Neural cell (in vitro differentiated cells): ENCODE measurements around the gene ITGA3. TPM values are rescaled to one million over a fixed set of nuclear protein-coding genes. Genes with fewer than 3 reads are reported as not detected.

ENCODE experiments used
- H2AFZ ChIP-seq: fragments of 200-600, 300-800 bp; sonication (generic), shearing (Covaris generic); 2 replicates; pipeline ENCODE4 v1.6.0; 2014; ENCODE audit warnings: low read depth, mild to moderate bottlenecking, antibody characterized with exemption, low read length, moderate library complexity
- H3F3A ChIP-seq: fragments of 200-600 bp; shearing (Covaris generic); 2 replicates; pipeline ENCODE4 v1.6.1; 2016; ENCODE audit warnings: mild to moderate bottlenecking, moderate library complexity, mixed read lengths, antibody characterized with exemption, low read length; ENCODE audit not compliant: insufficient read depth, poor library complexity, severe bottlenecking
- H3K27ac ChIP-seq: fragments of 200-600, 300-800 bp; sonication (generic), shearing (Covaris generic); 2 replicates; pipeline ENCODE4 v1.5.1; 2014; ENCODE audit warnings: mild to moderate bottlenecking, low read length, moderate library complexity
- H3K27me3 ChIP-seq: fragments of 300-800, 200-600 bp; sonication (generic), shearing (Covaris generic); 2 replicates; pipeline ENCODE4 v1.6.0; 2014; ENCODE audit warnings: mild to moderate bottlenecking, low read depth, low read length, moderate library complexity; ENCODE audit not compliant: insufficient read depth
- H3K36me3 ChIP-seq: fragments of 300-800, 200-600 bp; sonication (generic), shearing (Covaris generic); 2 replicates; pipeline ENCODE4 v1.5.1; 2014; ENCODE audit warnings: mild to moderate bottlenecking, antibody characterized with exemption, low read length, moderate library complexity; ENCODE audit not compliant: insufficient read depth
- H3K4me2 ChIP-seq: fragments of 300-800, 200-600 bp; sonication (generic), shearing (Covaris generic); 2 replicates; pipeline ENCODE4 v1.6.0; 2014; ENCODE audit warnings: mild to moderate bottlenecking, low read length
- H3K4me3 ChIP-seq: fragments of 300-800, 200-600 bp; sonication (generic), shearing (Covaris generic); 2 replicates; pipeline ENCODE4 v1.5.1; 2014; ENCODE audit warnings: mild to moderate bottlenecking, low read length, moderate library complexity
- H3K79me2 ChIP-seq: fragments of 200-600 bp; shearing (Covaris generic); replicated peaks from 2 replicates; pipeline ENCODE4 v1.6.0; 2014; ENCODE audit warnings: mild to moderate bottlenecking, low read length, moderate library complexity; ENCODE audit not compliant: insufficient read depth
- H3K9ac ChIP-seq: fragments of 300-800, 200-600 bp; sonication (generic), shearing (Covaris generic); 2 replicates; pipeline ENCODE4 v1.6.1; 2016; ENCODE audit warnings: mild to moderate bottlenecking, low read length, mixed read lengths
- H3K9me2 ChIP-seq: fragments of 200-600 bp; shearing (Covaris generic); 2 replicates; pipeline ENCODE4 v1.6.1; 2016; ENCODE audit warnings: mild to moderate bottlenecking, low read length, mixed read lengths; ENCODE audit not compliant: insufficient read depth
- H3K9me3 ChIP-seq: fragments of 200-600, 300-800 bp; sonication (generic), shearing (Covaris generic); 2 replicates; pipeline ENCODE4 v1.6.1; 2016; ENCODE audit warnings: mild to moderate bottlenecking, mixed run types, low read length, moderate library complexity, mixed read lengths
- H4K20me1 ChIP-seq: fragments of 200-600 bp; shearing (Covaris generic); 2 replicates; pipeline ENCODE4 v1.6.1; 2016; ENCODE audit warnings: mild to moderate bottlenecking, mixed run types; ENCODE audit not compliant: insufficient read depth
- CTCF ChIP-seq: fragments of 450-650 bp; IDR thresholded peaks from 2 replicates; pipeline ENCODE4 v1.5.1; 2014; ENCODE audit warnings: antibody characterized with exemption, mild to moderate bottlenecking, moderate library complexity; ENCODE audit not compliant: poor library complexity, severe bottlenecking
- EP300 ChIP-seq: fragments of 450-650 bp; conservative IDR thresholded peaks from 2 replicates; pipeline ENCODE4 v1.6.1; 2014; ENCODE audit warnings: antibody characterized with exemption, mild to moderate bottlenecking, moderate library complexity; ENCODE audit not compliant: poor library complexity, severe bottlenecking
- EZH2 ChIP-seq: fragments of 200-600, 300-800 bp; shearing (Covaris generic), sonication (generic); IDR thresholded peaks from 2 replicates; pipeline ENCODE4 v1.6.1; 2014; ENCODE audit warnings: antibody characterized with exemption, low read length, borderline replicate concordance, mild to moderate bottlenecking; ENCODE audit not compliant: insufficient read depth, poor library complexity, severe bottlenecking
- MXI1 ChIP-seq: fragments of 450-650 bp; conservative IDR thresholded peaks from 2 replicates; pipeline ENCODE4 v1.6.1; 2014; ENCODE audit warnings: antibody characterized with exemption, mild to moderate bottlenecking; ENCODE audit not compliant: poor library complexity, severe bottlenecking
- POLR2AphosphoS5 ChIP-seq: IDR thresholded peaks from 2 replicates; pipeline ENCODE4 v1.6.1; 2012
- RAD21 ChIP-seq: fragments of 450-650 bp; conservative IDR thresholded peaks from 2 replicates; pipeline ENCODE4 v1.6.1; 2014; ENCODE audit warnings: antibody characterized with exemption, mild to moderate bottlenecking, moderate library complexity
- SMC3 ChIP-seq: fragments of 450-650 bp; conservative IDR thresholded peaks from 2 replicates; pipeline ENCODE4 v1.6.1; 2014; ENCODE audit warnings: antibody characterized with exemption, mild to moderate bottlenecking, moderate library complexity; ENCODE audit not compliant: poor library complexity
- TAF1 ChIP-seq: IDR thresholded peaks from 2 replicates; pipeline ENCODE4 v1.6.1; 2012; ENCODE audit warnings: low read depth
- polyA plus RNA-seq: library from polyadenylated mRNA; depleted of rRNA; stranded (reverse); fragments of >200 nt; gene quantifications from 2 replicates; pipeline ENCODE4 v1.2.3, GENCODE V29; 2014
- TF ChIP-seq, protein P1 (sequence below): IDR thresholded peaks from 2 replicates; pipeline ENCODE4 v1.6.1; 2012; ENCODE audit warnings: borderline replicate concordance

Gene ITGA3
- polyA plus RNA-seq, 1 donor from 2014 or later, result 33.0 TPM

GRCh38 chr17:50112694-50113093 is 56.8 kb downstream of the ITGA3 start:
- H3K9me2 ChIP-seq, result no peaks in the 10 kb centered on the region
- H2AFZ ChIP-seq, result no peak overlapping the region
- H3K9ac ChIP-seq, result no peak overlapping the region
- H3F3A ChIP-seq, result no peaks in the 10 kb centered on the region
- peaks cover 7% of the 10 kb centered on the region for H3K36me3 ChIP-seq
- H4K20me1 ChIP-seq, result no peaks in the 10 kb centered on the region
- no peak overlapping the region for H3K4me2 ChIP-seq
- H3K27ac ChIP-seq, result no peak overlapping the region
- TF ChIP-seq POLR2AphosphoS5 (no peak), SMC3 (no peak), EP300 (no peak), CTCF (no peak), RAD21 (no peak)
- H3K4me3 ChIP-seq, result no peak overlapping the region
- no peaks in the 10 kb centered on the region for H3K27me3 ChIP-seq
- no peaks in the 10 kb centered on the region for H3K9me3 ChIP-seq
- no peaks in the 10 kb centered on the region for H3K79me2 ChIP-seq

GRCh38 chr17:50113624-50114320 is 57.9 kb downstream of the ITGA3 start:
- H3K27me3 ChIP-seq, result no peaks in the 10 kb centered on the region
- H2AFZ ChIP-seq, result no peak overlapping the region
- TF ChIP-seq, protein P1, sequence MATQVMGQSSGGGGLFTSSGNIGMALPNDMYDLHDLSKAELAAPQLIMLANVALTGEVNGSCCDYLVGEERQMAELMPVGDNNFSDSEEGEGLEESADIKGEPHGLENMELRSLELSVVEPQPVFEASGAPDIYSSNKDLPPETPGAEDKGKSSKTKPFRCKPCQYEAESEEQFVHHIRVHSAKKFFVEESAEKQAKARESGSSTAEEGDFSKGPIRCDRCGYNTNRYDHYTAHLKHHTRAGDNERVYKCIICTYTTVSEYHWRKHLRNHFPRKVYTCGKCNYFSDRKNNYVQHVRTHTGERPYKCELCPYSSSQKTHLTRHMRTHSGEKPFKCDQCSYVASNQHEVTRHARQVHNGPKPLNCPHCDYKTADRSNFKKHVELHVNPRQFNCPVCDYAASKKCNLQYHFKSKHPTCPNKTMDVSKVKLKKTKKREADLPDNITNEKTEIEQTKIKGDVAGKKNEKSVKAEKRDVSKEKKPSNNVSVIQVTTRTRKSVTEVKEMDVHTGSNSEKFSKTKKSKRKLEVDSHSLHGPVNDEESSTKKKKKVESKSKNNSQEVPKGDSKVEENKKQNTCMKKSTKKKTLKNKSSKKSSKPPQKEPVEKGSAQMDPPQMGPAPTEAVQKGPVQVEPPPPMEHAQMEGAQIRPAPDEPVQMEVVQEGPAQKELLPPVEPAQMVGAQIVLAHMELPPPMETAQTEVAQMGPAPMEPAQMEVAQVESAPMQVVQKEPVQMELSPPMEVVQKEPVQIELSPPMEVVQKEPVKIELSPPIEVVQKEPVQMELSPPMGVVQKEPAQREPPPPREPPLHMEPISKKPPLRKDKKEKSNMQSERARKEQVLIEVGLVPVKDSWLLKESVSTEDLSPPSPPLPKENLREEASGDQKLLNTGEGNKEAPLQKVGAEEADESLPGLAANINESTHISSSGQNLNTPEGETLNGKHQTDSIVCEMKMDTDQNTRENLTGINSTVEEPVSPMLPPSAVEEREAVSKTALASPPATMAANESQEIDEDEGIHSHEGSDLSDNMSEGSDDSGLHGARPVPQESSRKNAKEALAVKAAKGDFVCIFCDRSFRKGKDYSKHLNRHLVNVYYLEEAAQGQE, result no peak
- TF ChIP-seq POLR2AphosphoS5 (no peak), EZH2 (no peak), SMC3 (no peak), TAF1 (no peak), EP300 (no peak), MXI1 (no peak), RAD21 (no peak), CTCF (no peak)
- no peaks in the 10 kb centered on the region for H3K9me2 ChIP-seq
- peaks cover 7% of the 10 kb centered on the region for H3K36me3 ChIP-seq
- H3K79me2 ChIP-seq, result no peaks in the 10 kb centered on the region
- H3K4me2 ChIP-seq, result no peak overlapping the region
- no peak overlapping the region for H3K9ac ChIP-seq
- no peak overlapping the region for H3K27ac ChIP-seq
- no peaks in the 10 kb centered on the region for H4K20me1 ChIP-seq
- no peak overlapping the region for H3K4me3 ChIP-seq
- no peaks in the 10 kb centered on the region for H3F3A ChIP-seq
- no peaks in the 10 kb centered on the region for H3K9me3 ChIP-seq
